GM19438 (cell line): ENCODE data around the gene YPEL5.
"Not testable (repeated sequence)": the region's sequence is repeated elsewhere in the genome, so short reads cannot be mapped to it uniquely, and the experiment has no call there.

ENCODE experiments used
- ATAC-seq: cut with Tn5 transposase; IDR thresholded peaks from one replicate; pipeline ENCODE4 v1.9.1; 2021; ENCODE audit warnings: low read depth; ENCODE audit not compliant: unreplicated experiment

The YPEL5 gene

DNA sequence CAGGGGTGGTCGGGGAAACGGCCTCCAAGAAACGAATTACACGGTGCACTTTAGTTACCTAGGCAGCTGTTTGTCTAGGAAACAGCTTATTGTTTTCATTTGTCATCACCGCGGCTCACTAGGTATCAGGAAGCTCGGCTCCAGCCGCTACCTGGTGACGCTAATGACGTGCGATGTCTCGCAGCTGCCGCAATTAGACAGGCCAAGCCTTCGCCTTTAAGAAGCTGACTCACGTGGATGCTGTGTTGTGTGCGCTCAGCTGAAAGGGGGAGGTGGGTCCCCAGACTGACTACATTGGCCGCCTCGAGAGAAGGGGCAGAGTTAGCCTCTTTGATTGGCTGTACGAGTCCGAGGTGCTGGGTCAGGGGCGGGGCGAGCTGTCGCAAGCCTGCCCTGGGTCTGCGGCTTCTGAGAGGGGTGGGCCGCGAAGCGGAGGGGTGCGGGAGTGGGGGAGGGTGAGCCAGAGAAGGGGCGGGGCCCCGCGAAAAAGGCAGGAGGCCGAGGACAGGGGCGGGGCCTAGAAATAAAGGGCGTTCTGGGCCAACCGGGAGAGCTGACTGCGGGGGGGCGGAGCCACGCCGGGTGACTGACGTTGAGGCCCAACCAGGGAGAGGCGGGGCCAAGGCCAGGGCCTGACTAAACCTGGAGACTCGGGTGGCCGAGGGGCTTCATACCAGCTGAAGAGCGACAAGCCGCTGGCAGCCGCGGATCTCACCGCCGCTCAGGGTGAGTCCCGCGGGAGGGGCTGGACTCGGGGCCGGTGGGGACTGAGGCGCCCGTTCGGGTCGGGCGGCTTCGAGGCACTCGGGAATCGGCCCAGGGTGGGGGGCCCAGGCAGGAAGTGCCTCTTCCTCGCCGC is at the start of gene YPEL5:
TSS of gene YPEL5 (plus strand) at position 671 of the 859 bp plus-strand sequence. CDS start 9,645 bp downstream, outside the sequence.
- ATAC-seq = peak; percentile 90

GRCh38 chr2:30098266-30099005 is 48.4 kb upstream of the YPEL5 start:
- ATAC-seq = no peak

DNA sequence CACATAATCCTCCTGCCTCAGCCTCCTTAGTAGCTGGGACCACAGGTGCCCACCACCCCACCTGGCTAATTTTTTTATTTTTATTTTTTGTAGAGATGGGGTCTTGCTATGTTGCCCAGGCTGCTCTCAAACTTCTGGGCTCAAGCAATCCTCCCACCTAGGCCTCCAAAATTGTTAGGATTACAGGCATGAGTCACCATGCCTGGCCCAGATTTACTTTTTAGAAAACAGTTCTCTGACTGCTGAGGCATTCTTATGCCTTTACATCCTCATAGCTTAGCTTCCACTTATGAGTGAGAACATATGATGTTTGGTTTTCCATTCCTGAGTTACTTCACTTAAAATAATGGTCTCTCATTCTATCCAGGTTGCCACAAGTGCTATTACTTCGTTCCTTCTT is 47.4 kb upstream of the YPEL5 start:
- ATAC-seq = not testable (repeated sequence)

GRCh38 chr2:30100691-30101090 is 46.1 kb upstream of the YPEL5 start:
- not testable (repeated sequence) for ATAC-seq

- ATAC-seq = no peak
These were observed 42.5 kb upstream of the YPEL5 start for GRCh38 chr2:30104307-30104706.

DNA sequence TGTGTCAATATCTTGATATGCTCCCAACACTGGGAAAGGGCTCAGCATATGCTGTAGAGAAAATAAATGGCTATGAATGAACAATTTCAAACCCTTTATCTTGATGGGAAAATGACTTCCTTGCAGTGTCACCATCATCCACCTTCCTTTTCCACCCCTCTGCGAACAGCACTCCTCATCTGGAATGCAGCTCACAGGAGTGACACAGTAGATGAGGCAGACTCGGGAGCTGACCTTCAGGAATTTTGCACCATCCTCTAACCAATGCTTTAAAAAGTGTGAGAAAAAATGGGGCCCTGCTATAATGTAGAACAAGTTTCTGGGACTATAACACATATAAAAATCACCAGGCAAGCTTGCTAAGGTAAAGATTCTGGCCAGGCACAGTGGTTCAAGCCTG is 41.3 kb upstream of the YPEL5 start:
- no peak for ATAC-seq

- ATAC-seq = no peak
These were observed 40.3 kb upstream of the YPEL5 start for GRCh38 chr2:30106543-30106942.

GRCh38 chr2:30108192-30108591 is 38.6 kb upstream of the YPEL5 start:
- ATAC-seq = no peak

DNA sequence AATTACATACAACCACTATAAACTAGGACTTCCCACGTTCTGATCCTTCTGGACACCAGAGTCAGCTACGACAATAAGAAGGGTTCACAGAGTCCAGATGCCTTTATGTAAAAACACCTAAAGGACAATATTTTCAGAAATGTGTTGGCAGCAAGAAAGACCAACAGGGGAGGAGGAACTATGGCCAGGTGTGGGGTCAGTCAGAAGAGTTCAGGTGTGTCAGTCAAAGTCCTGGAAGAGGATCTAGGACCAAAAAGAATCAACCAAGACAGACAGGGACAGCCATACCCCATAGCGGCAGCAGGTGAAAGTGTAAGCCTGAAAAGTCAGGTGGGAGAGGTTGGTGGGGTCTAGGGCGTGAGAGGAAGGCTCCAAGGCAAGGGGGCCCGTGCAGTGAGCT is 38.0 kb upstream of the YPEL5 start:
- no peak for ATAC-seq

DNA sequence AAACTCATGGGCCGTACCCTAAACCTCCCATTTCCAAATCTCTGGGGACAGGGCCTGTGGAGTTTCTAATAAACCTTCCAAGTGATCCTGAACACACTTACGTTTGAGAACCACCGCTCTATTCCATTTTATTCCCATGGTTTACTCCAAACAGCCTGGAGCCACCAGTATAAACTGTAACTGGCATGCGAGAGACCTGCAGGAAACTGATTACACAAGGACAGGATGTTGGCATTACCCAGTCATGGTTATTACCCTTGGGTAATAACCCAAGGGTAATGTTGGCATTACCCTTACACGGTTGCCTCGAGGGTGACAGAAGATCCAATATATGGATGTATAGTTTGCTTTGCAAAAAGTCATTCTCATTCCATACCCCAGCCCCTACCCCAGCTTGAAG is 37.0 kb upstream of the YPEL5 start:
- no peak for ATAC-seq

DNA sequence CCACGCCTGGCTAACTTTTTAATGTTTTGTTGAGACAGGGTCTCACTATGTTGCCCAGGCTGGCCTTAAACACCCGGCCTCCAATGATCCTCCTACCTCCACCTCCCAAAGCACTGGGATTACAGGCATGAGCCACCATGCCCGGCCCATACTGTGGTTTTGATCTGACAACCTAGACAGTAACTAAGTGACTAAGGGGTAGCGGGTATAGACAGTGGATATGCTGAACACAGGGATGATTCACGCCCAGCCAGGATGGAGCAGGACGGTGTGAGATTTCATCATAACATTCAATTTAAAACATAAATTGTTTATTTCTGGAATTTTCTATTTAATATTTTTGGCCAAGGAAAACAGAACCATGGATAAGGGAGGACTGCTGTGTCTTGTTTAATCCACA is 36.0 kb upstream of the YPEL5 start:
- no peak for ATAC-seq

DNA sequence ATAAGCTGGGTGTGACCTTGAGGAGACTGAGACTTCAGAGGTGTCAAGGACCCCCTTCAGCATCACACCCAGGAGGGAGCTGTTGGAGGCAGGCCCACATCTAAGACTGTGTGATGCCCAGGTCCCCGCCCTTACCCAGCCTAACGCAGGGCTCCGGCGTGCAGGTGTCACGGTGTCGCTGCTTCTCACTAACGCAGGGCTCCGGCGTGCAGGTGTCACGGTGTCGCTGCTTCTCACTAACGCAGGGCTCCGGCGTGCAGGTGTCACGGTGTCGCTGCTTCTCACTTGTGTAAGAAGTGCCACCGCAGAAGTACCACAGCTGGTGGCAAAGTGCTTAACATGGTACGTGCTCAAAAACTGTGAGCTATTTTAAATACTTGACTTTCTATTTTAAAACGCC is 35.6 kb upstream of the YPEL5 start:
- ATAC-seq = not testable (repeated sequence)

GRCh38 chr2:30112561-30112960 is 34.2 kb upstream of the YPEL5 start:
- ATAC-seq = no peak

GRCh38 chr2:30113617-30114293 is 33.1 kb upstream of the YPEL5 start:
- ATAC-seq = no peak

- ATAC-seq = no peak
These were observed 31.4 kb upstream of the YPEL5 start for GRCh38 chr2:30115141-30115980.

- no peak for ATAC-seq
These were observed 30.9 kb upstream of the YPEL5 start for GRCh38 chr2:30115981-30116285.

DNA sequence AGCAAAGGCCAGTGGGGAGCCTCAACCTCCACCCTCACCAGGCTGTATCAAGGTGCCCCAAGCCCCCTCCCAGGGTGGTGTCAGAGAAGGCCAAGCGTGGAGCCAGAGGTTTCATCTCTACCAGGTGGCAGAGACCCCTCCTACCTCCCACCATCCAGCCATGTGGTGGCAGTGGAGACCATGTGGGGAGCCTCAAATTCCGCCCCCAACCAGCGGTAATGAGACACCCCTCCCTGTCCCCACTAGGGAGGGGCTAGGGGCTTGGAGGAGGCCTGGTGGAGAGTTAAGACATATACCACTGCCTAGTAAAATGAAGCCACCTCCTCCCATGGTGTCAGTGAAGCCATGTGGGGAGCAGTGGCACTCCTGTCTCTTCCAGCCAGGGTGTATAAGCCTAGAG is 24.4 kb upstream of the YPEL5 start:
- no peak for ATAC-seq

GRCh38 chr2:30127016-30127893 is 19.6 kb upstream of the YPEL5 start:
- no peak for ATAC-seq

- ATAC-seq = no peak
These were observed 12.2 kb upstream of the YPEL5 start for GRCh38 chr2:30134582-30134981.

DNA sequence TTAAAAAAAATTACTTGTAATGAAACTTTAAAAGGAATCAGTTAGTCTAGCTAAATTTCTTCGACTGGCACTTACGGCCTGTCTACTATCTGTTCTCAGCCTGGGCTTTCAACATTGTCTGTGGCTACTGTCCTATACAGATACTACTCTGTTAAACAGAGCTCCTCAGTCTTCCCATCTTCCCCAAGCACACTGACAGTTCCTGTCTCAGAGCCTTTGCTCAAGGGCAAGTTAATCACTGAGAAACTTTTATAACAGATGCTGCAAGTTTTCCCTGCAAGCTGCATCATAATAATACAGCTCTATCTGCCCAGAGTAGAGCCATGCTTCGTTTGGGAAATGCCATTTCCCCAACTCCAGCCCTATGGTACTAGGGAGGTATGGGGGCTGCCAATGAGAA is 11.3 kb upstream of the YPEL5 start:
- no peak for ATAC-seq
